Measurements from ENCODE around the gene KMT5C.

DNA sequence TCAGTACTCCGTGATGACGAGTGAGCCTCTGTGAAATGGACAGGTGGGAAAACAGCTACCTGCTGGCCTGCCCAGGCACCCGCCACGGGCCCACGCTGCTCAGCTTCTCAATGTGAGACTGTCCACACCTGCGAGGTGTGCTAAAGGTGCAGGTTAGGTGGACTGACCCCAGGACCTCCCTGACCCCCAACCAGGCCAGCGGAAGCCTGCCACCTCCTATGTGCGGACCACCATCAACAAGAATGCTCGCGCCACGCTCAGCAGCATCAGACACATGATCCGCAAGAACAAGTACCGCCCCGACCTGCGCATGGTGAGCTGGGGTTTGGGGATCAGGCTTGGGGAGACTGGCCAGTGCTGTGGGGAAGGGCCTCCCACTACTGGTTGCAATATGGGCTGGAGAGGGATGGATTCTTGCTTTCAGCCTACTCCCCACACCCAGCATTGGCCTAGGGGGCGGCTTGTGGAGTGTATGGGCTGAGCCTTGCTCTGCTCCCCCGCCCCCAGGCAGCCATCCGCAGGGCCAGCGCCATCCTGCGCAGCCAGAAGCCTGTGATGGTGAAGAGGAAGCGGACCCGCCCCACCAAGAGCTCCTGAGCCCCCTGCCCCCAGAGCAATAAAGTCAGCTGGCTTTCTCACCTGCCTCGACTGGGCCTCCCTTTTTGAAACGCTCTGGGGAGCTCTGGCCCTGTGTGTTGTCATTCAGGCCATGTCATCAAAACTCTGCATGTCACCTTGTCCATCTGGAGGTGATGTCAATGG is 48.2 kb downstream of the KMT5C start:
- TF ChIP-seq CTCF (IDR thresholded peaks at IDR 0.05) (no peak), POLR2A (IDR thresholded peaks at IDR 0.05) (no peak)
